ENCODE data around the gene ADD1. TPM values are rescaled to one million over a fixed set of nuclear protein-coding genes. Genes with fewer than 3 reads are reported as not detected.

The ADD1 gene
- total and polyA plus RNA-seq, 2 of the 13 experiments (the other 11 are each of a cell fraction or from before 2014, with no cell fraction given), result 73.9 to 122 TPM

GRCh38 chr4:2900741-2901140, 57.1 kb downstream of the ADD1 start:
- ATAC-seq (no peak), DNase-seq (ENCODE audit: low spot score) (no peak), FAIRE-seq (no peak)
- Histone ChIP-seq H3K9me3 (ENCODE audit: low read length) (no peaks in the 10 kb centered on the region), H3K27ac (ENCODE audit: extremely low read length, insufficient read depth, low read length) (no peak overlapping the region), H3K79me2 (ENCODE audit: insufficient read depth, low read length) (no peaks in the 10 kb centered on the region), H3K4me2 (ENCODE audit: low read depth, low read length) (no peak overlapping the region), H3K36me3 (replicated peaks in 1 of 2; ENCODE audit: control insufficient read depth in 1 of 2, insufficient read depth in 2 of 2, low read length in 2 of 2) (peaks cover 40 to 87% of the 10 kb centered on the region in 2 experiments), H3K4me3 (replicated peaks in 1 of 3; ENCODE audit: insufficient read depth in 1 of 3, low read depth in 2 of 3, low read length in 3 of 3) (no peak overlapping the region), H2AFZ (ENCODE audit: low read length) (no peak overlapping the region), H3K27me3 (ENCODE audit: control insufficient read depth in 1 of 2, insufficient read depth in 2 of 2, low read length in 2 of 2) (no peaks in the 10 kb centered on the region), H4K20me1 (ENCODE audit: insufficient read depth, low read length) (no peaks in the 10 kb centered on the region), H3K9ac (ENCODE audit: insufficient read depth, low read depth, low read length) (no peak overlapping the region), H3K4me1 (ENCODE audit: insufficient read depth, low read length) (no peaks in the 10 kb centered on the region)
- no peak for TF ChIP-seq ZNF713 (CRISPR knock-in tag; IDR thresholded peaks at IDR 0.05)
- no peak for TF ChIP-seq ZNF556 (CRISPR knock-in tag; IDR thresholded peaks at IDR 0.05; ENCODE audit: borderline replicate concordance)
- WGBS (ENCODE audit: low lambda C conversion rate), result 94% methylated on average over 6 of the region's 6 CpGs
- ChIA-PET POLR2A (no interaction called here), CTCF (ENCODE audit: low intra/inter-chr PET ratio, low total read pairs) (no interaction called here)
- intact Hi-C loops (cut with micrococcal nuclease; ENCODE audit: unreplicated experiment), result no loop called here
- in situ Hi-C loops (cut with HindIII; ENCODE audit: extremely low pct_ligation_motif_present, low pct_unique_long_range_greater_than_20kb), result no loop called here
- BruUV-seq (replicated peaks), result no TSS peak

GRCh38 chr4:2901186-2901585, 57.5 kb downstream of the ADD1 start:
- ChIA-PET POLR2A (no interaction called here), CTCF (ENCODE audit: low intra/inter-chr PET ratio, low total read pairs) (no interaction called here)
- no peak overlapping the region for H3K4me3 ChIP-seq (replicated peaks in 1 of 3; ENCODE audit: insufficient read depth in 1 of 3, low read depth in 2 of 3, low read length in 3 of 3)
- H3K4me1 ChIP-seq (ENCODE audit: insufficient read depth, low read length), result no peaks in the 10 kb centered on the region
- DNase-seq (ENCODE audit: low spot score) (no peak), FAIRE-seq (no peak), ATAC-seq (no peak)
- no peaks in the 10 kb centered on the region for H4K20me1 ChIP-seq (ENCODE audit: insufficient read depth, low read length)
- no peak overlapping the region for H2AFZ ChIP-seq (ENCODE audit: low read length)
- BruUV-seq (replicated peaks), result no TSS peak
- H3K9ac ChIP-seq (ENCODE audit: insufficient read depth, low read depth, low read length), result no peak overlapping the region
- H3K4me2 ChIP-seq (ENCODE audit: low read depth, low read length), result no peak overlapping the region
- no peaks in the 10 kb centered on the region for H3K9me3 ChIP-seq (ENCODE audit: low read length)
- intact Hi-C loops (cut with micrococcal nuclease; ENCODE audit: unreplicated experiment) (no loop called here), in situ Hi-C loops (cut with HindIII; ENCODE audit: extremely low pct_ligation_motif_present, low pct_unique_long_range_greater_than_20kb) (no loop called here)
- WGBS (ENCODE audit: low lambda C conversion rate), result 93% methylated on average over 3 of the region's 3 CpGs
- no peaks in the 10 kb centered on the region for H3K27me3 ChIP-seq (ENCODE audit: control insufficient read depth in 1 of 2, insufficient read depth in 2 of 2, low read length in 2 of 2)
- no peak overlapping the region for H3K27ac ChIP-seq (ENCODE audit: extremely low read length, insufficient read depth, low read length)
- H3K36me3 ChIP-seq (replicated peaks in 1 of 2; ENCODE audit: control insufficient read depth in 1 of 2, insufficient read depth in 2 of 2, low read length in 2 of 2), result peaks cover 42 to 91% of the 10 kb centered on the region in 2 experiments
- no peaks in the 10 kb centered on the region for H3K79me2 ChIP-seq (ENCODE audit: insufficient read depth, low read length)
- TF ChIP-seq HIVEP1 (CRISPR knock-in tag; IDR thresholded peaks at IDR 0.05) (no peak), PAXIP1 (CRISPR knock-in tag; conservative IDR thresholded peaks at IDR 0.05) (no peak), AHR (CRISPR knock-in tag; IDR thresholded peaks at IDR 0.05) (no peak), GLMP (CRISPR knock-in tag; IDR thresholded peaks at IDR 0.05; ENCODE audit: borderline replicate concordance) (no peak), SMC3 (IDR thresholded peaks at IDR 0.05; ENCODE audit: low read length) (no peak), ZNF549 (CRISPR knock-in tag; IDR thresholded peaks at IDR 0.05) (no peak), ZZZ3 (CRISPR knock-in tag; IDR thresholded peaks at IDR 0.05; ENCODE audit: borderline replicate concordance) (no peak), ATF3 (CRISPR knock-in tag; IDR thresholded peaks at IDR 0.05) (no peak), IKZF4 (CRISPR knock-in tag; IDR thresholded peaks at IDR 0.05; ENCODE audit: borderline replicate concordance, low read depth, not compliant biosample characterization) (no peak), SMAD3 (CRISPR knock-in tag; IDR thresholded peaks at IDR 0.05) (no peak)
